Astrocyte (in vitro differentiated cells and primary cell): Measurements from ENCODE around the gene TRIML2.

Source experiments
- EZH2 ChIP-seq: IDR thresholded peaks from 2 replicates; pipeline ENCODE4 v1.6.1; 2012; ENCODE audit warnings: mild to moderate bottlenecking, low read length, inconsistent platforms; ENCODE audit not compliant: insufficient read depth
- TF ChIP-seq, protein P1 (sequence below): IDR thresholded peaks from 2 replicates; pipeline ENCODE4 v1.5.1; 2011; ENCODE audit warnings: low read depth, mild to moderate bottlenecking, inconsistent platforms, low read length, moderate library complexity; ENCODE audit not compliant: insufficient read depth

DNA sequence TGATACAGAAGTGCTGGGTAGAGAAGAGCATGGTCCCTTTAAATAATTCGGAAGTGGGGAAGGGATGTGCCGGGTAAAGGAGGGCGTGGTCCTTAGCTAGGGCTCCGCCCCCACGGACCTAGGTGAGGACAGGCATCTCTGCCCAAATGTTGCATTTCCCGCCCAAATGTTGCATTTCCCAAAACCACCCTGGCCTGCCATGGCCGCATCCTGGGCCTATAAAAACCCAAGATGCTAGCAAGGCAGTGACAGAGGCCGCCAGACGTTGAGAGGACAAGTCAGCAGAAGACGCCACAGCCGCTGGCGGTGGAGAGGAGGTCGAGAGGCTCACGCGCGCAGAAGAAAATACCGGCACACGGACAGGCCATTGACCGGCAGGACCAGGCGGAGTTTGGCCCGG is 67.7 kb downstream of the TRIML2 start:
- TF ChIP-seq, protein P1, sequence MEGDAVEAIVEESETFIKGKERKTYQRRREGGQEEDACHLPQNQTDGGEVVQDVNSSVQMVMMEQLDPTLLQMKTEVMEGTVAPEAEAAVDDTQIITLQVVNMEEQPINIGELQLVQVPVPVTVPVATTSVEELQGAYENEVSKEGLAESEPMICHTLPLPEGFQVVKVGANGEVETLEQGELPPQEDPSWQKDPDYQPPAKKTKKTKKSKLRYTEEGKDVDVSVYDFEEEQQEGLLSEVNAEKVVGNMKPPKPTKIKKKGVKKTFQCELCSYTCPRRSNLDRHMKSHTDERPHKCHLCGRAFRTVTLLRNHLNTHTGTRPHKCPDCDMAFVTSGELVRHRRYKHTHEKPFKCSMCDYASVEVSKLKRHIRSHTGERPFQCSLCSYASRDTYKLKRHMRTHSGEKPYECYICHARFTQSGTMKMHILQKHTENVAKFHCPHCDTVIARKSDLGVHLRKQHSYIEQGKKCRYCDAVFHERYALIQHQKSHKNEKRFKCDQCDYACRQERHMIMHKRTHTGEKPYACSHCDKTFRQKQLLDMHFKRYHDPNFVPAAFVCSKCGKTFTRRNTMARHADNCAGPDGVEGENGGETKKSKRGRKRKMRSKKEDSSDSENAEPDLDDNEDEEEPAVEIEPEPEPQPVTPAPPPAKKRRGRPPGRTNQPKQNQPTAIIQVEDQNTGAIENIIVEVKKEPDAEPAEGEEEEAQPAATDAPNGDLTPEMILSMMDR, result no peak
- no peak for TF ChIP-seq EZH2
